Measurements from ENCODE around the gene FNDC3A. TPM values are rescaled to one million over a fixed set of nuclear protein-coding genes. Genes with fewer than 3 reads are reported as not detected.

FNDC3A gene
- total RNA-seq, 4 donors from 2014 or later: 21.9 to 59.7 (median 40.1) TPM

DNA sequence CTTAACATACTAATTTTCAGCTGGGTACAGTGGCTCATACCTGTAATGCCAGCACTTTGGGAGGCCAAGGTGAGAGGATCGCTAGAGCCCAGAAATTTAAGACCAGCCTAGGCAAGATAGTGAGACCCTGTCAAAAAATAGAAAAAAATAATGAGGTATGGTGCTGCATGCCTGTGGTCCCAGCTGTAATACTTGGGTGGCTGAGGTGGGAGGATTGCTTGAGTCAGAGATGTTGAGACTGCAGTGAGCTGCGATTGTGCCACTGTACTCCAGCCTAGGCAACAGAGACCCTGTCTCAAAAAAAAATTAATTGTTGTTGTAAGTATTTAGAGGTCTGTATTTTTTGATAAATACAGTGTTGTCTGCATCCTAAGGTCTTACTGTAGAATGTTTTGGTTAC is 66.8 kb downstream of the FNDC3A start:
- Histone ChIP-seq H3K4me1 (no peaks in the 10 kb centered on the region), H3K9me3 (no peaks in the 10 kb centered on the region), H3K27ac (no peak overlapping the region), H3K4me3 (no peak overlapping the region), H3K36me3 (no peaks in the 10 kb centered on the region), H3K27me3 (no peaks in the 10 kb centered on the region)
- in situ Hi-C loops (cut with MboI; ENCODE audit: low pct_ligation_motif_present in 1 of 4, low pct_unique_long_range_greater_than_20kb in 1 of 4, low sequenced_read_pairs in 3 of 4) (no loop called here), intact Hi-C loops (cut with DNase I; ENCODE audit: low total_unique reads) (no loop called here)
- TF ChIP-seq CTCF (IDR thresholded peaks at IDR 0.05) (no peak), POLR2AphosphoS5 (IDR thresholded peaks at IDR 0.05) (no peak), EP300 (IDR thresholded peaks at IDR 0.05; ENCODE audit: low read depth) (no peak), POLR2A (IDR thresholded peaks at IDR 0.05) (no peak)
- no peak for DNase-seq
- 98% methylated on average over 2 of the region's 2 CpGs; no CpG with 5 or more reads in 1 of the 2 donors for WGBS, 2 donors (ENCODE audit: low coverage in 1 of 2)

DNA sequence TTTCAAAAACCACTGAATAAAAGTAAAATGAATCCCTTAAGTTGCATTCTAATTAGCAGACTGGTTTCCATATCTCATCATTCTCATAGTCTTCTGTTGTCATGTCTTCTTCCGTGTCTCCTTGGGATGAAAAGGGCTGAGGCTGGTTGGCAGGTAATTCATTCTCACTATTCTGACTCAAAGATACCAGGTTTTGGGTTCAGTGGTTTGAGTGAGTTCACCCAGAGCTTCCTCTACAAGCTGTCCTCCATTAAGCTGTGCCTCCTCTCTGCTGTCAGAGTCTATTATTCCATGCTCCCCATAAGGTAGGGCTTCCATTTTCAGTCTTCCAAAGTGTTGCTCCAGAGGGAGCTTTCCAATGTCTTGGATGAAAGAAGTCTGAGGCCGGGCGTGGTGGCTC is 68.3 kb downstream of the FNDC3A start:
- in situ Hi-C loops (cut with MboI; ENCODE audit: low pct_ligation_motif_present in 1 of 4, low pct_unique_long_range_greater_than_20kb in 1 of 4, low sequenced_read_pairs in 3 of 4): no loop called here
- WGBS, 2 donors (ENCODE audit: low coverage in 1 of 2): 96% methylated on average over 3 of the region's 3 CpGs; no CpG with 5 or more reads in 1 of the 2 donors
- peaks cover 0 to 3% of the 10 kb centered on the region in 2 donors for H3K9me3 ChIP-seq

DNA sequence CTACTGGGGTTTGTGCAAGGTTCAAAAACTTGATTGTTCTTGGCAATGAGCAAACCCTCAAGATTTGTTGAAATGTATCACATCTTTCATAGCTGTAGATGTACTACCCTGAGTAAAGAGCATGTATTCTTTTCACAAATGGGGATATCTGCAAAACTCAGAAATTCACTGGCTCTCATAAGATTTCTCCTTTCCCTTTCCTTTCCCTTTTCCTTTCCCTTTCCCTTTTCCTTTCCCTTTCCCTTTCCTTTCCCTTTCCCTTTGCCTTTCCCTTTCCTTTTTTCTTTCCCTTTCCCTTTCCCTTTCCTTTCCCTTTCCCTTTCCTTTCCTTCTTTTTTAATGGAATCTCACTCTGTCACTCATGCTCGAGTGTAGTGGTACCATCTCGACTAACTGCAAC is 69.1 kb downstream of the FNDC3A start:
- H3K4me1 ChIP-seq: no peaks in the 10 kb centered on the region
- H3K27me3 ChIP-seq: no peaks in the 10 kb centered on the region
- in situ Hi-C loops (cut with MboI; ENCODE audit: low pct_ligation_motif_present in 1 of 4, low pct_unique_long_range_greater_than_20kb in 1 of 4, low sequenced_read_pairs in 3 of 4) (no loop called here), intact Hi-C loops (cut with DNase I; ENCODE audit: low total_unique reads) (no loop called here)
- WGBS, 2 donors (ENCODE audit: low coverage in 1 of 2): 94 to 100% methylated on average over 1 to 2 of the region's 2 CpGs
- H3K27ac ChIP-seq: no peak overlapping the region
- DNase-seq: no peak
- H3K4me3 ChIP-seq: no peak overlapping the region
- peaks cover 0 to 3% of the 10 kb centered on the region in 2 donors for H3K9me3 ChIP-seq
- H3K36me3 ChIP-seq: no peaks in the 10 kb centered on the region
- no peak for TF ChIP-seq POLR2AphosphoS5 (IDR thresholded peaks at IDR 0.05)
- no peak for TF ChIP-seq CTCF (IDR thresholded peaks at IDR 0.05)
- no peak for TF ChIP-seq POLR2A (IDR thresholded peaks at IDR 0.05)
- TF ChIP-seq EP300 (IDR thresholded peaks at IDR 0.05; ENCODE audit: low read depth): no peak

More for the DNA sequence above, 68.3 kb downstream of the FNDC3A start:
- Histone ChIP-seq H3K4me1 (no peaks in the 10 kb centered on the region), H3K27ac (no peak overlapping the region), H3K4me3 (no peak overlapping the region), H3K27me3 (no peaks in the 10 kb centered on the region), H3K36me3 (no peaks in the 10 kb centered on the region)
- intact Hi-C loops (cut with DNase I; ENCODE audit: low total_unique reads): no loop called here
- DNase-seq: no peak
- TF ChIP-seq POLR2AphosphoS5 (IDR thresholded peaks at IDR 0.05): no peak

GRCh38 chr13:49046002-49046401 is 70.3 kb downstream of the FNDC3A start:
- no peak overlapping the region for H3K4me3 ChIP-seq
- in situ Hi-C loops (cut with MboI; ENCODE audit: low pct_ligation_motif_present in 1 of 4, low pct_unique_long_range_greater_than_20kb in 1 of 4, low sequenced_read_pairs in 3 of 4): no loop called here
- intact Hi-C loops (cut with DNase I; ENCODE audit: low total_unique reads): no loop called here
- TF ChIP-seq POLR2AphosphoS5 (IDR thresholded peaks at IDR 0.05) (no peak), POLR2A (IDR thresholded peaks at IDR 0.05) (no peak), EP300 (IDR thresholded peaks at IDR 0.05; ENCODE audit: low read depth) (no peak), CTCF (IDR thresholded peaks at IDR 0.05) (no peak)
- H3K36me3 ChIP-seq: no peaks in the 10 kb centered on the region
- H3K9me3 ChIP-seq: peaks cover 0 to 3% of the 10 kb centered on the region in 2 donors
- DNase-seq: no peak
- H3K4me1 ChIP-seq: no peaks in the 10 kb centered on the region
- WGBS, 2 donors (ENCODE audit: low coverage in 1 of 2): 73 to 80% methylated on average over 2 of the region's 2 CpGs
- H3K27ac ChIP-seq: no peak overlapping the region
- no peaks in the 10 kb centered on the region for H3K27me3 ChIP-seq

DNA sequence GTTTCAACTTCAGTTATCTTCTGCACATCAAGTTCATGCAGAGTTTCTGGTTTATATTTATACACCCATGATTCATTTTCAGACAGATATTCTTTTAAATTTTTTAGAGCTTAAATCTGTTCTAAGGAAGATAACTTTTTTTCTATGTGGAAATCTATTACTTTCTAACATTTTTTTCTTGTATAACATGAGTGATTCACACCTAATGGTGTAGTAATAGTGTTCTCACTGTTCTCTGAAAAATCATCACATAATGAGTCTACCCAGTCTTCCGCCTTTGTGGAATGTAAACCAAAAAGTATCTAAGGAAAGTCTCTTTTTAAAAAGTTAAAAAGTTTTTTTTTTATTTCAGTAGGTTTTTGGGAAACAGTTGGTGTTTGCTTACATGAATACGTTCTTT is 70.8 kb downstream of the FNDC3A start:
- intact Hi-C loops (cut with DNase I; ENCODE audit: low total_unique reads) (no loop called here), in situ Hi-C loops (cut with MboI; ENCODE audit: low pct_ligation_motif_present in 1 of 4, low pct_unique_long_range_greater_than_20kb in 1 of 4, low sequenced_read_pairs in 3 of 4) (no loop called here)
- TF ChIP-seq POLR2AphosphoS5 (IDR thresholded peaks at IDR 0.05) (no peak), EP300 (IDR thresholded peaks at IDR 0.05; ENCODE audit: low read depth) (no peak), CTCF (IDR thresholded peaks at IDR 0.05) (no peak), POLR2A (IDR thresholded peaks at IDR 0.05) (no peak)
- Histone ChIP-seq H3K27ac (no peak overlapping the region), H3K36me3 (no peaks in the 10 kb centered on the region), H3K4me1 (no peaks in the 10 kb centered on the region), H3K4me3 (no peak overlapping the region), H3K9me3 (peaks cover 0 to 3% of the 10 kb centered on the region in 2 donors), H3K27me3 (no peaks in the 10 kb centered on the region)
- WGBS, 2 donors (ENCODE audit: low coverage in 1 of 2): 67 to 95% methylated on average over 2 of the region's 2 CpGs
- DNase-seq: no peak

Data from transverse colon (tissue), 4 donors.